Left ventricle myocardium superior (tissue), 1 donor: ENCODE results near the gene MCHR1. TPM values are rescaled to one million over a fixed set of nuclear protein-coding genes. Genes with fewer than 3 reads are reported as not detected.
"Not testable (repeated sequence)": the region's sequence is repeated elsewhere in the genome, so short reads cannot be mapped to it uniquely, and the experiment has no call there.

Experiments used
- ATAC-seq: fragments of 200-7000 bp; cut with Tn5 transposase; one replicate; pipeline ENCODE4 v1.9.1; 2020; ENCODE audit warnings: mild to moderate bottlenecking, moderate library complexity
- DNase-seq: peaks from one replicate; pipeline ENCODE4 v3.0.0-alpha.2; 2020
- intact Hi-C: fragments of 100-400 bp; cut with micrococcal nuclease; formaldehyde crosslinking; loops from one replicate; pipeline ENCODE4 v1.11.0; 2022
- total RNA-seq: library from RNA; stranded (reverse); fragmentation: NEBNext Ultra II Directional; extraction: Animal tissue kit (Norgen Biotek cat#: 25700); gene quantifications from one replicate; pipeline ENCODE4 v1.2.1, GENCODE V29; 2021
- donor health status: DM: no; HTN: yes; CAD: no; lungs with severe emphysema.

Gene MCHR1
- total RNA-seq, 1 donor from 2014 or later = 1.4 TPM

DNA sequence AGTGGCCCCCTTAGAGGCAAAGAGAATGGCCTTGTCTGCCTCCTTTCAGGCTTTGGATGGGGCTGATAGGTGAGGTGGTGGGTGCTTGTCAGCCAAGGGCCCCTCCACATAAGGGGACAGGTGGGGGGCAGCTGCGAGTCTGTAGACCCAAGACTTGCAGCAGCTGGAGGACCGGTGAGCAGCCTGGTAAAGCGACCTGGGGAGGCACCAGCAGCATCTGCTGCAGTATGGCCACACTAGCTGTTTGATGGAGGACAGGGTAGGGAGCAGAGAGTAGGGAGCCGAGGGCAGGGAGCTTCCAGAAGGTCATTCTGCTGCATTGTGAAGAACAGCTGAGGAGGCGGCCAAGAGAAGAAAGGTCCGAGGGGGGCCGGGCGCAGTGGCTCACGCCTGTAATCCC is 25.9 kb upstream of the MCHR1 start:
- intact Hi-C loops = no loop called here
- ATAC-seq (no peak), DNase-seq (no peak)

DNA sequence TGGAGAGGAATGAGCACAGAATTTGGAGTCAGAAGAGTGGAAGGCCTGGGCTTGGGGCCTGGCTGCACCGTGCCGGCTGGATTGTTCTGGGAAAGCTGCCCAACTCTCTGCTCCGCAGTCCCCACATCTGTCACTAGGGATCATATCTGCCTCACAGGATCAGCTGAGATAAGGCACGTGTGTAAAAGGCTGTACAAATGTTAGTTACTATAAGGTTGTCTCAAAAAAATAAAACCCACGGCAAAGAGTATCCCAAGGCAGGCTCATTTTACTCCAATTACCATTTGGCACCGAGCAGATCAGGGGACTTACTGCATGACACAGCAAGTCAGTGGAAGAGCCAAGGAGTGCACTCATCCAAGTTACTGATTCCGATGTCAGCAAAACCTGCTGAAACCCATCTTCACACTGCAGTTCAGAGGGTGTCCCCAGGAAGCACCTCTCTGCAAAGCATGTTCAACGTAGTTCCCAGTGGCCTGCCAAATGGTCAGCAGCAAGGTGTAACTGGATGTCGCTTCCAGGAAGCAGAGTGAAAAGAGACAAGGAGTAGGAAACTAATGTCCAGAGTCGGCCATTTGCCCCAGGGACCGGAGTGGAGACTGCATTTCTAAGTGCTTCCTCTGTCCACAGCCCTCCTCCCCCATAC is 24.6 kb upstream of the MCHR1 start:
- peak; percentile 76 for DNase-seq

GRCh38 chr22:40655941-40656340 is 23.3 kb upstream of the MCHR1 start:
- intact Hi-C loops, DNase-seq, ATAC-seq: not testable (repeated sequence)

More for the DNA sequence above, 24.6 kb upstream of the MCHR1 start:
- intact Hi-C loops = no loop called here
- peak; percentile 66 for ATAC-seq

GRCh38 chr22:40656651-40657050 is 22.6 kb upstream of the MCHR1 start:
- ATAC-seq, DNase-seq, intact Hi-C loops: not testable (repeated sequence)

GRCh38 chr22:40659166-40659565 is 20.1 kb upstream of the MCHR1 start:
- no peak for ATAC-seq
- intact Hi-C loops = no loop called here

DNA sequence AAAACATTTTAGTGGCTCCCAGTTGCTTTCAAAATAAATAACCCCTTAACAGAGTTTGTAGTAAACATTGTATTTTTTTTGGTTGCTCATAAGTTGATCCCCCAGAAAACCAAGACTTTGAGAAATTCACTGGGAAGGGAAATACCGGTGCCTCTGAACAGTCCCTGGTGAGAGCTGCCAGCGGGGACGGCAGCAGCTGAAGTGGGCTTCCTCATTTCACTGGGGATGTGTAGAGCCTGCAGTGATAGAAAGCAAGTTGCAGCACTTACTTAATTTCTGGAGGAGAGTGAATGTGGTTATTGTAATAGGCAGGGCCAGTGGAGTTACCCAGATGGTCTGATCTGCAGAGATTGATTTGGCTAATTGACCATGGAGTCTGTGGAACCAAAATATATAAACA is 18.6 kb upstream of the MCHR1 start:
- intact Hi-C loops = no loop called here
- ATAC-seq (no peak), DNase-seq (no peak)

More at GRCh38 chr22:40659166-40659565, 20.1 kb upstream of the MCHR1 start:
- DNase-seq = no peak

- DNase-seq = no peak
These were observed 17.6 kb upstream of the MCHR1 start for GRCh38 chr22:40661671-40662070.

GRCh38 chr22:40665312-40665711 is 14.0 kb upstream of the MCHR1 start:
- ATAC-seq = peak; percentile 91
- intact Hi-C loops = no loop called here

More at GRCh38 chr22:40661671-40662070, 17.6 kb upstream of the MCHR1 start:
- intact Hi-C loops = no loop called here
- no peak for ATAC-seq

DNA sequence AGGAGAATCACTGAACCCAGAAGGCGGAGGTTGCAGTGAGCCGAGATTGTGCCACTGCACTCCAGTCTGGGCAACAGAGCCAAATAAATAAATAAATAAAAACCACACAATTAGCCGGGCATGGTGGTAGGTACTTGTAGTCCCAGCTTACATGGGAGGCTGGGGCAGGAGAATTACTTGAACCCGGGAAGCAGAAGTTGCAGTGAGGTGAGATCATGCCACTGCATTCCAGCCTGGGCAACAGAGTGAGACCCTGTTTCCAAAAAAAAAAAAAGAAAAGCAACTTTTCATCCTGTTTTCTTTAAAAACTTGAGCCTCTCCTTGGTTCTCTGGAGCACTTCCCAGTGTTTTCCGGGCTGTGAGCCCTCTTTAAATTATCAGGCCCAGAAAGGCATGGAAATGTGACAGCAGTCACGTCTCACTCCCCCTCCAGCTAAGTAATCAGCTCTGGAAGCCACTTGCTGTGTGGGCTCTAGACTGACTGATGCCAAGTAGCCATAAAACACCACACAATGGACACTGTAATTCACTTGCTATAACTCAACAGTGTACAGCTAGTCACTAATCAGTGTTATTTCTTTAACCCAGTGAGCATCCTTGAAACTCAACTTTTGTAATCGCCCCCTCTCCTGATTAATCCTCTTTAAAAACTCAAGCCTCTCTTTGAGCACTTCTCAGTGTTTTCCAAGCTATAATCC is 13.0 kb upstream of the MCHR1 start:
- ATAC-seq (peak; percentile 85), DNase-seq (peak; percentile 52)
- intact Hi-C loops = no loop called here

More at GRCh38 chr22:40665312-40665711, 14.0 kb upstream of the MCHR1 start:
- peak; percentile 87 for DNase-seq

- intact Hi-C loops = no loop called here
- no peak for DNase-seq
- no peak for ATAC-seq
These were observed 10.5 kb upstream of the MCHR1 start for GRCh38 chr22:40668611-40669411.

- no peak for DNase-seq
- ATAC-seq = no peak
- intact Hi-C loops = no loop called here
These were observed 9.2 kb upstream of the MCHR1 start for GRCh38 chr22:40670058-40670457.

DNA sequence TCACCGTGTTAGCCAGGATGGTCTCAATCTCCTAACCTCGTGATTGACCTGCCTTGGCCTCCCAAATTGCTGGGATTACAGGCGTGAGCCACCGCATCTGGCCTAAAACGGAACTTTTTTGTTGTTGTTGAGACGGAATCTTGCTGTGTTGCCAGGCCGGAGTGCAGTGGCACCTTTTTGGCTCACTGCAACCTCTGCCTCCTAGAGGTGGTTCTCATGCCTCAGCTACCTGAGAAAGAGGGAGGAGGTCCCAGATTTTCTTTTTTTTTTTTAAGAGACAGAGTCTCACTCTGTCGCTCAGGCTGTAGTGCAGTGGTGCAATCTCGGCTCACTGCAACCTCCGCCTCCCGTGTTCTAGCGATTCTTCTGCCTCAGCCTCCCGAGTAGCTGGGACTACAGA is 7.9 kb upstream of the MCHR1 start:
- intact Hi-C loops = no loop called here
- DNase-seq (no peak), ATAC-seq (no peak)

- ATAC-seq = no peak
- DNase-seq = no peak
- intact Hi-C loops = no loop called here
These were observed 7.4 kb upstream of the MCHR1 start for GRCh38 chr22:40671796-40672360.

DNA sequence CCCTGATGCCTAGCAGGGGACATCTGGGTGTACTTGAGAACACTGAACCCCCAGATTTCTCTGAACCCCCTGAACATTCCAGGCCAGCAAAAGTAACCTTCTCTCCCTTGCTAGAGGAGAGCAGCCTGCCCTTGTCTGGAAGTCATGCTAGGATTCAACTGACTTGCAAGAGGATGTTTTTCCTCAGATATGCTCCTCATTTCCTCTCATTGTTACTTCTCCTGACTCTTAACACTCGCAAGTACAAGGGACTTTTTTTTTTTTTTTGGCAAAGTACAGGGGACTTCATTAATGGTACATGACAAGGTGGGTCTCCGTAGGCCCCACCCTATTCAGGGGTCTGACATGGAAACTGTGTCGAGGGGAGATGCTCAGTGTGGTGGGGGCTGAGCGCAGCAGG is 6.3 kb upstream of the MCHR1 start:
- intact Hi-C loops = no loop called here
- DNase-seq = no peak
- ATAC-seq = no peak

DNA sequence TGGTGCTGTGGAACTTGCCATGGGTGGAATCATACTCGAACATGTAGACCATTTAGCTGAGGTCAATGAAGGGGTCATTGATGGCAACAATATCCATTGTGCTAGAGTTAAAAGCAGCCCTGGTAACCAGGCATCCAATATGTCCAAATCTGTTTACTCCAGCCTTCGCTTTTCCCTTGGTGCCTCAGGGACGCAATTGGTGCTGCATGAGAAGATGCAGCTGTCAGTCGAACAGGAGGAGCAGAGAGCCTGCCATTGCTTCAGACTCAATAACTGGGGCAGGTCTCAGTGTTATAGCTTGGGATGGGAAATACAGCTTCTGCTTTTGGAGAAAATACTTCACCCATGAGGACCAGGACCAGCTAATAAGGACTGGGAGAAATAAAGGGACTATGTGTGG is 5.0 kb upstream of the MCHR1 start:
- ATAC-seq = peak; percentile 56
- intact Hi-C loops = no loop called here
- DNase-seq = no peak

DNA sequence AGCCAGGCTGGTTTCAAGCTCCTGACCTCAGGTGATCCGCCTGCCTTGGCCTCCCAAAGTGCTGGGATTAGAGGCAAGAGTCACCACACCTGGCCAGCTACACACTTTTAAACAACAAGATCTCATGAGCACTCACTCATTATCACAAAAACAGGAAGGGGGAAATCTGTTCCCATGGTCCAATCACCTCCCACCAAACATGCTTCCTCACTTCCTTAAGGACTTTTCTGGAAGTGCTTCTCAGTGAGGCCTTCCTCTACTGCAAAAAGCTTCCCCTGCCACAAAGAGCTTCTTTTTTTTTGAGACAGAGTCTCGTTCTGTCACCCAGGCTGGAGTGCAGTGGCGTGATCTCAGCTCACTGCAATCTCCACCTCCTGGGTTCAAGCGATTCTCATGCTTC is 3.1 kb upstream of the MCHR1 start:
- DNase-seq, ATAC-seq, intact Hi-C loops: not testable (repeated sequence)

DNA sequence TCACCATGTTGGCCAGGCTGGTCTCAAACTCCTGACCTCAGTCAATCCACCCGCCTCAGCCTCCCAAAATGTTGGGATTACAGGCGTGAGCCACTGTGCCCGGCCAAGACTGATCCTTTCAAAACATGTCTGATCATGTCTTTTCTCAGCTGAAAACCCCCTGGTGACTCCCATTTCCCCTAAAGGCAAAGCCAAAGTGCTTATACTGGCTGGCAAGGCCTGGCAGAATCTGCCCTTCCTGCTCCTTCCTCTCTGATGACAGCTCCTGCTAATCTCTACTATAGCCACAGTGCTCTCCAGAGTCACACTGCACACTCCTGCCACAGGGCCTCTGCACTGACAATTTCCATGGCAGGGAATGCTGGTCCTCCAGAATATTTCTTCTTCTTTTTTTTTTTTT is 2.6 kb upstream of the MCHR1 start:
- DNase-seq (no peak), ATAC-seq (no peak)
- intact Hi-C loops = no loop called here

DNA sequence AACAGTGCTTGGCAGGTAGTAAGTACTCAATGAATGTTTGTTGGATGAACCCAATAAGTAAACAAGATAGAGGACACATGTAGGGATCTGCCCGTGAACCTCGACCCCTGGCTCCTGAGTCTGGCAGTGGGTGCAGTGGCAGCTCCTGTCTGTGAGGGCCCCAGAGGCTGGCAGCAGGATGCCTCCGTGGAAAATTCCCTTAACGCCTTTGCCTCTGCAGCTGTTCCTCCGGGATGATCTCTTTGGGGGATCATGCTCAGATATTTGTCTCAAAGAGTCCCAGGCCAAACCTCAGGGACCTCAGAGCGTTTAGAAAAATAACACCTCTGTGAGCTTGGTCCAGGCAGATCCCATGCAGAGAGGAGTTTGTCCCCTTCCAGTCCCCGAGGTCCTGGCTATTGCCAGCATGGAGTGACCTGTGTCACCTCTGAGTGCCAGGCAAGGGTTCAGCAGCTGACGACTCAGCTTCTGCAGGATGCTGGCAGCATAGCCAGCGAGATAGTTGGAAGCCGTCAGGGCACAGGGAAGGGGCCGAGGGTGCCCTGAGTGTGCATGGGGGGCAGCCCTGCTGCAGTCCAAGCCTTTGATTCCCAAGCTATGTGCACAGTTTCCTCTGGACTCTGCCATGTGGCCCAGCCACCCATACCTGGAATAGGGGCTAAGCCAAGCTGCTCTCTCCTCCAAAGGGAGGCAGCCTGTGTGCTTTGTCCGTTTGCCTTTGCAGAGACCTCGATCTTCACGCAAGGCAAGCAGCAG is 613 bp upstream of the MCHR1 start:
- no peak for DNase-seq
- intact Hi-C loops = no loop called here
- ATAC-seq = no peak
